Esophagus muscularis mucosa (tissue), 4 donors: ENCODE results near the gene RIGI. TPM values are rescaled to one million over a fixed set of nuclear protein-coding genes. Genes with fewer than 3 reads are reported as not detected.
A peak's percentile ranks its signal among the peaks of the same experiment; 100 is the strongest.

Experiments used
- DNase-seq: peaks from one replicate; pipeline ENCODE4 v3.0.0-alpha.2; 2017; ENCODE audit errors: extremely low spot score
- H3K27ac ChIP-seq, 4 donors: fragments of 200-600 bp; sonication (generic); replicated peaks in 1 of 4; 1 replicate in 3 of 4; 2 replicates in 1 of 4; pipeline ENCODE4 v1.5.1; 2016 to 2019; ENCODE audit warnings: mild to moderate bottlenecking in 1 of 4
- H3K27me3 ChIP-seq, 4 donors: fragments of 200-600 bp; sonication (generic); one replicate each; pipeline versions ENCODE4 v1.5.1 to v1.6.0; 2016 to 2019
- H3K36me3 ChIP-seq, 4 donors: fragments of 200-600 bp; sonication (generic); one replicate each; pipeline ENCODE4 v1.5.1; 2016 to 2019
- H3K4me1 ChIP-seq, 4 donors: fragments of 200-600 bp; sonication (generic); one replicate each; pipeline ENCODE4 v1.5.1; 2016 to 2019
- H3K4me3 ChIP-seq, 4 donors: fragments of 200-600 bp; sonication (generic); 1 replicate in 2 of 4; 2 replicates in 2 of 4; pipeline ENCODE4 v1.5.1; 2016 to 2019; ENCODE audit warnings: mild to moderate bottlenecking in 4 of 4, moderate library complexity in 1 of 4
- H3K9me3 ChIP-seq, 4 donors: fragments of 200-600 bp; sonication (generic); 1 replicate in 3 of 4; 2 replicates in 1 of 4; pipeline ENCODE4 v1.5.1; 2016 to 2019
- CTCF ChIP-seq, 3 experiments: fragments of 200-600 bp in 2 of 3; fragments of 450-650 bp in 1 of 3; sonication (generic) in 2 of 3; IDR thresholded peaks; one replicate each; pipeline ENCODE4 v1.5.1; 2017 to 2019; ENCODE audit warnings: antibody characterized with exemption in 3 of 3, mild to moderate bottlenecking in 2 of 3, moderate library complexity in 1 of 3
- EP300 ChIP-seq: sonication (generic); formaldehyde crosslinking; IDR thresholded peaks from one replicate; pipeline ENCODE4 v1.6.1; 2017; ENCODE audit warnings: antibody characterized with exemption
- POLR2A ChIP-seq: fragments of 450-650 bp; IDR thresholded peaks from one replicate; pipeline ENCODE4 v1.6.1; 2017; ENCODE audit warnings: antibody characterized with exemption, moderate library complexity, mild to moderate bottlenecking, low read depth
- POLR2AphosphoS5 ChIP-seq, 2 donors: sonication (generic); formaldehyde crosslinking; IDR thresholded peaks; one replicate each; pipeline ENCODE4 v1.6.1; 2017; ENCODE audit warnings: antibody characterized with exemption in 2 of 2
- WGBS: methylation state at CpG from one replicate; pipeline ENCODE4 v1.1.5; 2018; 5-methylcytosine and 5-hydroxymethylcytosine counted together
- intact Hi-C: fragments of 100-400 bp; cut with DNase I; formaldehyde crosslinking; loops from one replicate; pipeline ENCODE4 v1.15.1; 2023
- total RNA-seq, 4 donors: library from RNA; depleted of rRNA; stranded (reverse); fragments of >200 nt; gene quantifications; one replicate each; pipeline versions ENCODE4 v1.1.0 to v1.2.1, GENCODE V29; 2016

The RIGI gene
- total RNA-seq, 4 donors from 2014 or later, result 6.5 to 10.1 (median 8.2) TPM

GRCh38 chr9:32523910-32524309, 2.1 kb downstream of the RIGI start:
- intact Hi-C loops, result loop anchor here (5.0 kb wide), 1 partner anchor 38 kb away; no protein-coding TSS in a partner anchor
- TF ChIP-seq EP300 (no peak), POLR2AphosphoS5 (IDR thresholded peaks at IDR 0.05) (no peak), POLR2A (no peak), CTCF (IDR thresholded peaks at IDR 0.05) (no peak)
- WGBS, result 90% methylated on average over 1 of the region's 1 CpG

GRCh38 chr9:32518276-32518675, 7.7 kb downstream of the RIGI start:
- no peak overlapping the region for H3K27ac ChIP-seq
- H3K9me3 ChIP-seq, result no peaks in the 10 kb centered on the region
- no peak overlapping the region for H3K4me3 ChIP-seq
- DNase-seq, result no peak
- intact Hi-C loops, result no loop called here
- 89% methylated on average over 1 of the region's 1 CpG for WGBS
- H3K36me3 ChIP-seq, result peaks cover 0 to 3% (median 0%) of the 10 kb centered on the region in 4 donors
- no peak for TF ChIP-seq CTCF (IDR thresholded peaks at IDR 0.05)
- TF ChIP-seq POLR2AphosphoS5 (IDR thresholded peaks at IDR 0.05), result no peak
- no peak for TF ChIP-seq POLR2A
- no peak for TF ChIP-seq EP300
- H3K27me3 ChIP-seq, result no peaks in the 10 kb centered on the region
- H3K4me1 ChIP-seq, result peaks cover 0 to 18% (median 11%) of the 10 kb centered on the region in 4 donors

More at GRCh38 chr9:32523910-32524309, 2.1 kb downstream of the RIGI start:
- Histone ChIP-seq H3K27me3 (no peaks in the 10 kb centered on the region), H3K4me3 (peak overlapping the region in 1 of 4 donors; percentile 62), H3K27ac (no peak overlapping the region), H3K36me3 (no peaks in the 10 kb centered on the region), H3K9me3 (no peaks in the 10 kb centered on the region), H3K4me1 (peaks cover 8 to 50% (median 43%) of the 10 kb centered on the region in 4 donors)
- no peak for DNase-seq

- intact Hi-C loops, result no loop called here
- no peak for DNase-seq
- H3K36me3 ChIP-seq, result peaks cover 0 to 3% (median 0%) of the 10 kb centered on the region in 4 donors
- no peaks in the 10 kb centered on the region for H3K9me3 ChIP-seq
- H3K27ac ChIP-seq, result no peak overlapping the region
- H3K4me3 ChIP-seq, result no peak overlapping the region
- no peaks in the 10 kb centered on the region for H3K27me3 ChIP-seq
- peaks cover 0 to 9% (median 4%) of the 10 kb centered on the region in 4 donors for H3K4me1 ChIP-seq
- no peak for TF ChIP-seq POLR2A
- no peak for TF ChIP-seq EP300
- TF ChIP-seq CTCF (IDR thresholded peaks at IDR 0.05), result no peak
- TF ChIP-seq POLR2AphosphoS5 (IDR thresholded peaks at IDR 0.05), result no peak
Observed at GRCh38 chr9:32516241-32516640, 9.8 kb downstream of the RIGI start.

GRCh38 chr9:32508728-32509127, 17.3 kb downstream of the RIGI start:
- intact Hi-C loops, result no loop called here

More at GRCh38 chr9:32508728-32509127, 17.3 kb downstream of the RIGI start:
- Histone ChIP-seq H3K4me1 (peaks cover 0 to 17% (median 8%) of the 10 kb centered on the region in 4 donors), H3K9me3 (no peaks in the 10 kb centered on the region), H3K27me3 (no peaks in the 10 kb centered on the region), H3K27ac (no peak overlapping the region), H3K36me3 (peaks cover 0 to 7% (median 2%) of the 10 kb centered on the region in 4 donors), H3K4me3 (no peak overlapping the region)
- WGBS, result no CpG with 5 or more reads among the region's 1 CpG
- TF ChIP-seq POLR2AphosphoS5 (IDR thresholded peaks at IDR 0.05) (no peak), POLR2A (no peak), EP300 (no peak), CTCF (IDR thresholded peaks at IDR 0.05) (no peak)
- no peak for DNase-seq
